Measurements from ENCODE around the gene GTF3C5. TPM values are rescaled to one million over a fixed set of nuclear protein-coding genes. Genes with fewer than 3 reads are reported as not detected.
"Not testable (repeated sequence)": the region's sequence is repeated elsewhere in the genome, so short reads cannot be mapped to it uniquely, and the experiment has no call there.

GTF3C5 gene
- total RNA-seq, 1 donor from 2014 or later: 71.7 TPM

GRCh38 chr9:133037775-133038515 is 7.1 kb downstream of the GTF3C5 start:
- no peak for TF ChIP-seq CTCF (IDR thresholded peaks at IDR 0.05; ENCODE audit: unreplicated experiment)
- peaks cover 21% of the 10 kb centered on the region for H3K36me3 Mint-ChIP-seq (ENCODE audit: low read depth, unreplicated experiment)

GRCh38 chr9:133040892-133041479 is 10.2 kb downstream of the GTF3C5 start:
- not testable (repeated sequence) for H3K9me3 Mint-ChIP-seq (ENCODE audit: unreplicated experiment); H3K4me3 Mint-ChIP-seq (ENCODE audit: unreplicated experiment); H3K27ac Mint-ChIP-seq (ENCODE audit: unreplicated experiment); H3K27me3 Mint-ChIP-seq (ENCODE audit: unreplicated experiment); H3K4me1 Mint-ChIP-seq (ENCODE audit: unreplicated experiment)
- peaks cover 35% of the 10 kb centered on the region for H3K36me3 Mint-ChIP-seq (ENCODE audit: low read depth, unreplicated experiment)
- peak; percentile 69 for TF ChIP-seq CTCF (IDR thresholded peaks at IDR 0.05; ENCODE audit: unreplicated experiment)
- DNase-seq (ENCODE audit: low spot score): peak; percentile 64

More at GRCh38 chr9:133037775-133038515, 7.1 kb downstream of the GTF3C5 start:
- Mint-ChIP-seq H3K4me3 (ENCODE audit: unreplicated experiment) (peak overlapping the region; percentile 14), H3K27ac (ENCODE audit: unreplicated experiment) (no peak overlapping the region), H3K9me3 (ENCODE audit: unreplicated experiment) (no peaks in the 10 kb centered on the region), H3K4me1 (ENCODE audit: unreplicated experiment) (peaks cover 3% of the 10 kb centered on the region), H3K27me3 (ENCODE audit: unreplicated experiment) (no peaks in the 10 kb centered on the region)
- no peak for DNase-seq (ENCODE audit: low spot score)

GRCh38 chr9:133041958-133042357 is 11.2 kb downstream of the GTF3C5 start:
- no peaks in the 10 kb centered on the region for H3K9me3 Mint-ChIP-seq (ENCODE audit: unreplicated experiment)
- no peak for DNase-seq (ENCODE audit: low spot score)
- peaks cover 4% of the 10 kb centered on the region for H3K27me3 Mint-ChIP-seq (ENCODE audit: unreplicated experiment)
- no peaks in the 10 kb centered on the region for H3K4me1 Mint-ChIP-seq (ENCODE audit: unreplicated experiment)
- no peak overlapping the region for H3K27ac Mint-ChIP-seq (ENCODE audit: unreplicated experiment)
- peaks cover 43% of the 10 kb centered on the region for H3K36me3 Mint-ChIP-seq (ENCODE audit: low read depth, unreplicated experiment)
- no peak overlapping the region for H3K4me3 Mint-ChIP-seq (ENCODE audit: unreplicated experiment)
- no peak for TF ChIP-seq CTCF (IDR thresholded peaks at IDR 0.05; ENCODE audit: unreplicated experiment)

GRCh38 chr9:133042676-133043075 is 11.9 kb downstream of the GTF3C5 start:
- H3K27ac Mint-ChIP-seq (ENCODE audit: unreplicated experiment): no peak overlapping the region
- no peaks in the 10 kb centered on the region for H3K9me3 Mint-ChIP-seq (ENCODE audit: unreplicated experiment)
- H3K36me3 Mint-ChIP-seq (ENCODE audit: low read depth, unreplicated experiment): peaks cover 46% of the 10 kb centered on the region
- H3K27me3 Mint-ChIP-seq (ENCODE audit: unreplicated experiment): peaks cover 4% of the 10 kb centered on the region
- TF ChIP-seq CTCF (IDR thresholded peaks at IDR 0.05; ENCODE audit: unreplicated experiment): no peak
- no peaks in the 10 kb centered on the region for H3K4me1 Mint-ChIP-seq (ENCODE audit: unreplicated experiment)
- H3K4me3 Mint-ChIP-seq (ENCODE audit: unreplicated experiment): no peak overlapping the region
- DNase-seq (ENCODE audit: low spot score): no peak

GRCh38 chr9:133043449-133044035 is 12.7 kb downstream of the GTF3C5 start:
- Mint-ChIP-seq H3K27ac (ENCODE audit: unreplicated experiment) (no peak overlapping the region), H3K36me3 (ENCODE audit: low read depth, unreplicated experiment) (peaks cover 42% of the 10 kb centered on the region), H3K9me3 (ENCODE audit: unreplicated experiment) (no peaks in the 10 kb centered on the region), H3K4me3 (ENCODE audit: unreplicated experiment) (no peak overlapping the region), H3K4me1 (ENCODE audit: unreplicated experiment) (no peaks in the 10 kb centered on the region), H3K27me3 (ENCODE audit: unreplicated experiment) (peaks cover 4% of the 10 kb centered on the region)
- no peak for TF ChIP-seq CTCF (IDR thresholded peaks at IDR 0.05; ENCODE audit: unreplicated experiment)
- no peak for DNase-seq (ENCODE audit: low spot score)

Data from endothelial cell (in vitro differentiated cells).